Endothelial cell of umbilical vein (primary cell): ENCODE results near the gene CPNE2. TPM values are rescaled to one million over a fixed set of nuclear protein-coding genes. Genes with fewer than 3 reads are reported as not detected.

ENCODE experiments used
- BruUV-seq: library from RNA; stranded (reverse); fragments of 400-500 nt; replicated peaks from 2 replicates; lab custom pipeline; 2021; lab: Mats Ljungman, UMichigan
- CTCF ChIA-PET: fragments of 300-600, 350-600 bp; sonication (Branson Sonifier 250); formaldehyde crosslinking; loops from one replicate; lab custom pipeline; 2021; ENCODE audit warnings: antibody characterized with exemption, inconsistent platforms; lab: Charles Lee
- POLR2A ChIA-PET: fragments of 300-600, 350-600 bp; sonication (Branson Sonifier 250); formaldehyde crosslinking; loops from one replicate; lab custom pipeline; 2021; ENCODE audit warnings: antibody characterized with exemption, inconsistent platforms; lab: Charles Lee
- DNase-seq: peaks from one replicate; pipeline ENCODE4 v3.0.0-alpha.2; 2011; ENCODE audit warnings: low read depth, low spot score
- FAIRE-seq: peaks from 2 replicates; lab custom pipeline; 2011; peaks lifted over from hg19 to GRCh38; lab: Jason Lieb, UNC
- H2AFZ ChIP-seq: 2 replicates; pipeline ENCODE4 v1.6.0; 2012; ENCODE audit warnings: low read depth, low read length, control low read depth, inconsistent platforms
- H3K27ac ChIP-seq: 2 replicates; pipeline ENCODE4 v1.5.1; 2011; ENCODE audit warnings: low read depth, mild to moderate bottlenecking, control low read depth, low read length, moderate library complexity; ENCODE audit not compliant: insufficient read depth
- H3K27me3 ChIP-seq, 2 experiments: 2 replicates each; pipeline versions ENCODE4 v1.6.0 to v1.6.1; 2011; ENCODE audit warnings: low read length in 2 of 2, mixed read lengths in 1 of 2; ENCODE audit not compliant: control insufficient read depth in 2 of 2, insufficient read depth in 2 of 2
- H3K36me3 ChIP-seq, 2 experiments: 2 replicates in 1 of 2; 3 replicates in 1 of 2; pipeline ENCODE4 v1.5.1; 2011; ENCODE audit warnings: low read length in 2 of 2, mild to moderate bottlenecking in 1 of 2, moderate library complexity in 1 of 2; ENCODE audit not compliant: control insufficient read depth in 2 of 2, insufficient read depth in 2 of 2; ENCODE audit errors: extremely low read depth in 1 of 2
- H3K4me1 ChIP-seq: 3 replicates; pipeline ENCODE4 v1.5.1; 2011; ENCODE audit warnings: mild to moderate bottlenecking, low read length; ENCODE audit not compliant: control insufficient read depth, insufficient read depth; ENCODE audit errors: extremely low read depth
- H3K4me2 ChIP-seq: 2 replicates; pipeline ENCODE4 v1.6.1; 2011; ENCODE audit warnings: low read length, control low read depth, mixed read lengths; ENCODE audit not compliant: insufficient read depth
- H3K4me3 ChIP-seq, 3 experiments: fragments of 200-600 bp in 1 of 3; sonication (generic), shearing (Covaris generic) in 1 of 3; replicated peaks in 1 of 3; 2 replicates each; pipeline ENCODE4 v1.5.1; 2011 to 2016; ENCODE audit warnings: control low read depth in 3 of 3, low read length in 3 of 3, mild to moderate bottlenecking in 2 of 3, inconsistent platforms in 1 of 3, low read depth in 1 of 3, moderate library complexity in 1 of 3; ENCODE audit not compliant: insufficient read depth in 1 of 3
- H3K79me2 ChIP-seq: 2 replicates; pipeline ENCODE4 v1.6.0; 2012; ENCODE audit warnings: low read length, inconsistent platforms; ENCODE audit not compliant: control insufficient read depth, insufficient read depth
- H3K9ac ChIP-seq: replicated peaks from 2 replicates; pipeline ENCODE3; 2011; ENCODE audit warnings: low read length, control low read depth; ENCODE audit not compliant: insufficient read depth; ENCODE audit errors: extremely low read depth
- H3K9me1 ChIP-seq: replicated peaks from 3 replicates; pipeline ENCODE4 v1.6.0; 2011; ENCODE audit warnings: mild to moderate bottlenecking, low read length; ENCODE audit not compliant: control insufficient read depth, insufficient read depth; ENCODE audit errors: extremely low read depth
- H3K9me3 ChIP-seq: replicated peaks from 2 replicates; pipeline ENCODE4 v1.5.1; 2012; ENCODE audit warnings: low read length, inconsistent platforms; ENCODE audit not compliant: control insufficient read depth, insufficient read depth
- H4K20me1 ChIP-seq: replicated peaks from 2 replicates; pipeline ENCODE3; 2011; ENCODE audit warnings: mild to moderate bottlenecking, low read length; ENCODE audit not compliant: control insufficient read depth, insufficient read depth; ENCODE audit errors: extremely low read depth
- CTCF ChIP-seq, 2 donors: IDR thresholded peaks; 1 replicate in 1 of 2; 2 replicates in 1 of 2; pipeline ENCODE4 v1.5.1; 2011; ENCODE audit warnings: low read length in 2 of 2, mild to moderate bottlenecking in 2 of 2, moderate library complexity in 2 of 2, control low read depth in 1 of 2, inconsistent platforms in 1 of 2, low read depth in 1 of 2; ENCODE audit not compliant: insufficient read depth in 1 of 2; ENCODE audit errors: extremely low read depth in 1 of 2
- EZH2 ChIP-seq: IDR thresholded peaks from 2 replicates; pipeline ENCODE4 v1.6.1; 2012; ENCODE audit warnings: borderline replicate concordance, low read depth, mild to moderate bottlenecking, moderate library complexity, low read length, inconsistent platforms; ENCODE audit not compliant: severe bottlenecking
- FOS ChIP-seq: IDR thresholded peaks from 2 replicates; pipeline ENCODE4 v1.6.1; 2011; ENCODE audit warnings: mild to moderate bottlenecking, low read length, moderate library complexity, borderline replicate concordance; ENCODE audit not compliant: insufficient read depth
- GATA2 ChIP-seq: IDR thresholded peaks from 2 replicates; pipeline ENCODE4 v1.7.0; 2011; ENCODE audit warnings: low read depth, mild to moderate bottlenecking, moderate library complexity, mixed read lengths, low read length; ENCODE audit not compliant: insufficient read length, insufficient read depth
- JUN ChIP-seq: IDR thresholded peaks from 2 replicates; pipeline ENCODE4 v1.6.1; 2011; ENCODE audit warnings: borderline replicate concordance, low read depth; ENCODE audit not compliant: insufficient read length, insufficient read depth
- MAX ChIP-seq: IDR thresholded peaks from 2 replicates; pipeline ENCODE4 v1.6.1; 2011; ENCODE audit not compliant: insufficient read depth, insufficient read length
- MYC ChIP-seq: IDR thresholded peaks from one replicate; pipeline ENCODE4 v1.6.1; 2011; ENCODE audit warnings: mild to moderate bottlenecking, low read depth, low read length
- POLR2A ChIP-seq: IDR thresholded peaks from 2 replicates; pipeline ENCODE4 v1.6.1; 2012; ENCODE audit warnings: low read depth, mild to moderate bottlenecking, control low read depth, low read length
- POLR2AphosphoS5 ChIP-seq: IDR thresholded peaks from 2 replicates; pipeline ENCODE4 v1.6.1; 2012; ENCODE audit warnings: low read depth, mild to moderate bottlenecking, control low read depth, low read length, moderate library complexity; ENCODE audit not compliant: insufficient read depth
- dilution Hi-C: fragments of 300-500 bp; cut with MboI; formaldehyde crosslinking; loops from one replicate; pipeline ENCODE4 v1.15.0; 2019; ENCODE audit warnings: low sequenced_read_pairs; ENCODE audit not compliant: extremely low pct_ligation_motif_present
- intact Hi-C: fragments of 100-400 bp; cut with micrococcal nuclease; formaldehyde crosslinking; loops from one replicate; pipeline ENCODE4 v1.10.0; 2022
- polyA plus RNA-seq, 4 experiments: library from polyadenylated mRNA; depleted of rRNA in 3 of 4; stranded (reverse) in 3 of 4; unstranded in 1 of 4; fragments of >200 nt; gene quantifications; 2 replicates each; pipeline versions ENCODE4 v1.2.1 to v1.2.3, GENCODE V29; 2011 to 2012; ENCODE audit warnings: missing spikeins in 1 of 4
- total RNA-seq: library from RNA; stranded (reverse); gene quantifications from 2 replicates; pipeline ENCODE4 v1.2.3, GENCODE V29; 2021

CPNE2 gene
- total and polyA plus RNA-seq, 2 donors (not counting 3 experiments of a cell fraction or from before 2014, with no cell fraction given) = 91.9 to 187 TPM

GRCh38 chr16:57151369-57151768, 59.0 kb downstream of the CPNE2 start:
- H3K9ac ChIP-seq = no peak overlapping the region
- ChIA-PET CTCF (interaction anchor here (1.1 to 6.4 kb wide), 4 partner anchors 10 to 188 kb away, joined by 3 to 57 read pairs (median 4); partner anchors contain the start of gene CPNE2), POLR2A (interaction anchor here (1.5 kb wide), 1 partner anchor 59 kb away, joined by 4 read pairs; the partner anchor contains the start of gene CPNE2)
- H3K27me3 ChIP-seq = no peaks in the 10 kb centered on the region
- H3K36me3 ChIP-seq = peaks cover 0 to 20% of the 10 kb centered on the region in 2 experiments
- no peak for TF ChIP-seq GATA2
- TF ChIP-seq CTCF (IDR thresholded peaks at IDR 0.05; ENCODE audit: extremely low read depth in 1 of 2, insufficient read depth in 1 of 2, low read depth in 1 of 2, low read length in 2 of 2) = no peak
- no peak for TF ChIP-seq POLR2AphosphoS5
- TF ChIP-seq MAX = no peak
- TF ChIP-seq MYC = no peak
- TF ChIP-seq EZH2 = no peak
- TF ChIP-seq JUN = no peak
- TF ChIP-seq POLR2A = no peak
- no peak for TF ChIP-seq FOS
- H3K4me3 ChIP-seq = no peak overlapping the region
- no peak overlapping the region for H2AFZ ChIP-seq
- intact Hi-C loops (no loop called here), dilution Hi-C loops (no loop called here)
- BruUV-seq = no TSS peak
- H3K4me1 ChIP-seq = peaks cover 31% of the 10 kb centered on the region
- no peaks in the 10 kb centered on the region for H3K9me1 ChIP-seq
- FAIRE-seq (no peak), DNase-seq (no peak)
- H3K79me2 ChIP-seq = no peaks in the 10 kb centered on the region
- H3K9me3 ChIP-seq = no peaks in the 10 kb centered on the region
- no peak overlapping the region for H3K27ac ChIP-seq
- H4K20me1 ChIP-seq = no peaks in the 10 kb centered on the region
- H3K4me2 ChIP-seq = no peak overlapping the region
